ENCODE data around the gene ZCCHC12. TPM values are rescaled to one million over a fixed set of nuclear protein-coding genes. Genes with fewer than 3 reads are reported as not detected.

ZCCHC12 gene
- total and polyA plus RNA-seq, 10 of the 15 experiments (the other 5 are each of a cell fraction or from before 2014, with no cell fraction given) = 0.04 TPM; not detected in 9

GRCh38 chrX:118867251-118867650 lies 43.6 kb downstream of the ZCCHC12 start (continued):
- no peak for TF ChIP-seq ZNF687 (IDR thresholded peaks at IDR 0.05)
- TF ChIP-seq HDGF (IDR thresholded peaks at IDR 0.05) = no peak
- no peak for TF ChIP-seq RELA (IDR thresholded peaks at IDR 0.05; ENCODE audit: borderline replicate concordance, partially characterized antibody)
- no peak for TF ChIP-seq MXI1 (IDR thresholded peaks at IDR 0.05; ENCODE audit: low read depth, low read length)
- TF ChIP-seq IRF3 (IDR thresholded peaks at IDR 0.05) = no peak
- TF ChIP-seq ATF3 (IDR thresholded peaks at IDR 0.05; ENCODE audit: borderline replicate concordance, extremely low read depth, low read depth, low read length) = no peak
- TF ChIP-seq MEF2B (IDR thresholded peaks at IDR 0.05; ENCODE audit: partially characterized antibody, poor library complexity, severe bottlenecking) = no peak
- no peak for TF ChIP-seq CUX1 (IDR thresholded peaks at IDR 0.05; ENCODE audit: insufficient replicate concordance, low read depth, low read length)
- TF ChIP-seq YY1 (IDR thresholded peaks at IDR 0.05; ENCODE audit: low read depth, low read length) = no peak
